Smooth muscle cell (in vitro differentiated cells): ENCODE results near the gene METRN. TPM values are rescaled to one million over a fixed set of nuclear protein-coding genes. Genes with fewer than 3 reads are reported as not detected.

ENCODE experiments used
- DNase-seq: peaks from one replicate; lab custom pipeline; 2025; ENCODE audit not compliant: unreplicated experiment; lab: John Stamatoyannopoulos, UW
- H2AFZ ChIP-seq: fragments of 200-600 bp; sonication (generic); 2 replicates; pipeline ENCODE4 v1.6.0; 2016; ENCODE audit warnings: antibody characterized with exemption, low read depth, mild to moderate bottlenecking
- H3F3A ChIP-seq: fragments of 200-600 bp; sonication (generic); 2 replicates; pipeline ENCODE4 v1.6.0; 2017; ENCODE audit warnings: antibody characterized with exemption, low read depth
- H3K27ac ChIP-seq: fragments of 200-600 bp; sonication (generic); 2 replicates; pipeline ENCODE4 v1.5.1; 2016; ENCODE audit warnings: low read depth, mild to moderate bottlenecking
- H3K27me3 ChIP-seq: fragments of 200-600 bp; sonication (generic); 2 replicates; pipeline ENCODE4 v1.6.1; 2016; ENCODE audit warnings: low read depth, mild to moderate bottlenecking
- H3K36me3 ChIP-seq: fragments of 200-600 bp; sonication (generic); 2 replicates; pipeline ENCODE4 v1.5.1; 2016; ENCODE audit warnings: low read depth
- H3K4me1 ChIP-seq: fragments of 200-600 bp; sonication (generic); 2 replicates; pipeline ENCODE4 v1.5.1; 2016; ENCODE audit warnings: low read depth
- H3K4me2 ChIP-seq: fragments of 200-600 bp; sonication (generic); 2 replicates; pipeline ENCODE4 v1.6.0; 2016; ENCODE audit warnings: mild to moderate bottlenecking
- H3K4me3 ChIP-seq: fragments of 200-600 bp; sonication (generic); 2 replicates; pipeline ENCODE4 v1.5.1; 2016; ENCODE audit warnings: mild to moderate bottlenecking
- H3K79me2 ChIP-seq: fragments of 200-600 bp; sonication (generic); 2 replicates; pipeline ENCODE4 v1.6.0; 2016; ENCODE audit warnings: low read depth, mild to moderate bottlenecking
- H3K9ac ChIP-seq: fragments of 200-600 bp; sonication (generic); 2 replicates; pipeline ENCODE4 v1.6.0; 2016; ENCODE audit warnings: low read depth
- H3K9me3 ChIP-seq: fragments of 200-600 bp; sonication (generic); replicated peaks from 2 replicates; pipeline ENCODE4 v1.5.1; 2016; ENCODE audit warnings: low read depth
- H4K20me1 ChIP-seq: fragments of 200-600 bp; sonication (generic); 2 replicates; pipeline ENCODE4 v1.6.0; 2016; ENCODE audit warnings: low read depth
- CTCF ChIP-seq: fragments of 200-600 bp; sonication (generic); IDR thresholded peaks from 2 replicates; pipeline ENCODE4 v1.5.1; 2017; ENCODE audit warnings: borderline replicate concordance, mild to moderate bottlenecking, antibody characterized with exemption; ENCODE audit not compliant: insufficient read depth, poor library complexity, severe bottlenecking
- WGBS: methylation state at CpG from one replicate; pipeline ENCODE4 v1.1.7; 2016; ENCODE audit warnings: low lambda C conversion rate; 5-methylcytosine and 5-hydroxymethylcytosine counted together
- polyA plus RNA-seq: library from polyadenylated mRNA; unstranded; fragments of >200 nt; fragmentation: Nextera tagmentation; extraction: Ambion mirVana; gene quantifications from 2 replicates; pipeline ENCODE4 v1.2.1, GENCODE V29; 2016
- total RNA-seq: library from RNA; depleted of rRNA; stranded (reverse); fragments of >200 nt; gene quantifications from 2 replicates; pipeline ENCODE4 v1.2.3, GENCODE V29; 2014

The METRN gene
- total and polyA plus RNA-seq, 2 experiments from 2014 or later, result 30.6 to 193 TPM

GRCh38 chr16:716768-717325 lies 1.9 kb downstream of the METRN start:
- no peaks in the 10 kb centered on the region for H3F3A ChIP-seq
- no peaks in the 10 kb centered on the region for H3K27me3 ChIP-seq
- H3K27ac ChIP-seq, result no peak overlapping the region
- 96% methylated on average over 26 of the region's 29 CpGs for WGBS
- no peak overlapping the region for H3K4me3 ChIP-seq
- no peak overlapping the region for H2AFZ ChIP-seq
- peaks cover 15% of the 10 kb centered on the region for H3K4me1 ChIP-seq
- H3K36me3 ChIP-seq, result no peaks in the 10 kb centered on the region
- H4K20me1 ChIP-seq, result peaks cover 13% of the 10 kb centered on the region
- no peaks in the 10 kb centered on the region for H3K9me3 ChIP-seq
- no peak for DNase-seq
- TF ChIP-seq CTCF, result no peak
- no peak overlapping the region for H3K4me2 ChIP-seq
- H3K9ac ChIP-seq, result no peak overlapping the region
- no peaks in the 10 kb centered on the region for H3K79me2 ChIP-seq

GRCh38 chr16:717450-718245 lies 2.7 kb downstream of the METRN start:
- DNase-seq, result no peak
- no peaks in the 10 kb centered on the region for H3K36me3 ChIP-seq
- no peaks in the 10 kb centered on the region for H3F3A ChIP-seq
- 90% methylated on average over 30 of the region's 32 CpGs for whole genome bisulfite sequencing
- no peak overlapping the region for H3K4me3 ChIP-seq
- TF ChIP-seq CTCF, result no peak
- no peak overlapping the region for H3K4me2 ChIP-seq
- no peaks in the 10 kb centered on the region for H3K79me2 ChIP-seq
- H4K20me1 ChIP-seq, result peaks cover 18% of the 10 kb centered on the region
- no peaks in the 10 kb centered on the region for H3K9me3 ChIP-seq
- no peak overlapping the region for H3K27ac ChIP-seq
- H3K27me3 ChIP-seq, result no peaks in the 10 kb centered on the region
- no peak overlapping the region for H2AFZ ChIP-seq
- H3K9ac ChIP-seq, result no peak overlapping the region
- peaks cover 15% of the 10 kb centered on the region for H3K4me1 ChIP-seq

GRCh38 chr16:718389-718788 lies 3.5 kb downstream of the METRN start:
- H3K79me2 ChIP-seq, result no peaks in the 10 kb centered on the region
- no peak overlapping the region for H3K9ac ChIP-seq
- H3K36me3 ChIP-seq, result no peaks in the 10 kb centered on the region
- WGBS, result 97% methylated on average over 9 of the region's 9 CpGs
- H3K4me2 ChIP-seq, result no peak overlapping the region
- no peaks in the 10 kb centered on the region for H3K27me3 ChIP-seq
- no peaks in the 10 kb centered on the region for H3K9me3 ChIP-seq
- H3F3A ChIP-seq, result no peaks in the 10 kb centered on the region
- DNase-seq, result no peak
- H4K20me1 ChIP-seq, result peaks cover 18% of the 10 kb centered on the region
- no peak for TF ChIP-seq CTCF
- peaks cover 15% of the 10 kb centered on the region for H3K4me1 ChIP-seq
- H3K4me3 ChIP-seq, result no peak overlapping the region
- H2AFZ ChIP-seq, result no peak overlapping the region
- no peak overlapping the region for H3K27ac ChIP-seq

- 93% methylated on average over 6 of the region's 6 CpGs for WGBS
- no peak overlapping the region for H3K4me3 ChIP-seq
- no peaks in the 10 kb centered on the region for H3K79me2 ChIP-seq
- peaks cover 18% of the 10 kb centered on the region for H4K20me1 ChIP-seq
- H3K9me3 ChIP-seq, result no peaks in the 10 kb centered on the region
- no peak overlapping the region for H2AFZ ChIP-seq
- TF ChIP-seq CTCF, result no peak
- H3F3A ChIP-seq, result no peaks in the 10 kb centered on the region
- no peak overlapping the region for H3K4me2 ChIP-seq
- H3K4me1 ChIP-seq, result peaks cover 15% of the 10 kb centered on the region
- DNase-seq, result no peak
- H3K36me3 ChIP-seq, result no peaks in the 10 kb centered on the region
- no peak overlapping the region for H3K27ac ChIP-seq
- no peaks in the 10 kb centered on the region for H3K27me3 ChIP-seq
- no peak overlapping the region for H3K9ac ChIP-seq
These were observed 4.0 kb downstream of the METRN start for GRCh38 chr16:718922-719321.
